ENCODE results near the gene GPR15LG.

The GPR15LG gene

GRCh38 chr10:84230359-84230758 is 56.8 kb downstream of the GPR15LG start:
- DNase-seq (ENCODE audit: low read depth, low spot score) = no peak
- TF ChIP-seq CTCF (IDR thresholded peaks at IDR 0.05; ENCODE audit: insufficient read depth, low read length, missing control alignments) = no peak
- H3K4me3 ChIP-seq (ENCODE audit: low read depth, low read length) = no peak overlapping the region
- CTCF ChIA-PET = no interaction called here
- POLR2A ChIA-PET = no interaction called here

GRCh38 chr10:84232376-84232775 is 58.8 kb downstream of the GPR15LG start:
- H3K4me3 ChIP-seq (ENCODE audit: low read depth, low read length) = no peak overlapping the region
- TF ChIP-seq CTCF (IDR thresholded peaks at IDR 0.05; ENCODE audit: insufficient read depth, low read length, missing control alignments) = no peak
- no peak for DNase-seq (ENCODE audit: low read depth, low spot score)
- POLR2A ChIA-PET = no interaction called here
- CTCF ChIA-PET = no interaction called here

GRCh38 chr10:84233940-84234339 is 60.3 kb downstream of the GPR15LG start:
- no peak overlapping the region for H3K4me3 ChIP-seq (ENCODE audit: low read depth, low read length)
- no peak for TF ChIP-seq CTCF (IDR thresholded peaks at IDR 0.05; ENCODE audit: insufficient read depth, low read length, missing control alignments)
- DNase-seq (ENCODE audit: low read depth, low spot score) = no peak
- POLR2A ChIA-PET = no interaction called here
- CTCF ChIA-PET = no interaction called here

GRCh38 chr10:84234479-84234878 is 60.9 kb downstream of the GPR15LG start:
- no peak for DNase-seq (ENCODE audit: low read depth, low spot score)
- ChIA-PET CTCF (no interaction called here), POLR2A (no interaction called here)
- TF ChIP-seq CTCF (IDR thresholded peaks at IDR 0.05; ENCODE audit: insufficient read depth, low read length, missing control alignments) = no peak
- no peak overlapping the region for H3K4me3 ChIP-seq (ENCODE audit: low read depth, low read length)

Measured in AG04449 (cell line).